Stomach (tissue), 9 donors: Measurements from ENCODE around the gene RUNX1. TPM values are rescaled to one million over a fixed set of nuclear protein-coding genes. Genes with fewer than 3 reads are reported as not detected.

Experiments
- DNase-seq, 2 donors: peaks; one replicate each; pipeline versions ENCODE4 v3.0.0 to v3.0.0-alpha.2; 2013 to 2019
- H3K27ac ChIP-seq, 5 donors: fragments of 200-600 bp in 4 of 5; sonication (generic) in 4 of 5; one replicate each; pipeline ENCODE4 v1.5.1; 2013 to 2019; ENCODE audit warnings: mild to moderate bottlenecking in 1 of 5, moderate library complexity in 1 of 5
- H3K27me3 ChIP-seq, 3 donors: fragments of 200-600 bp; sonication (generic); one replicate each; pipeline ENCODE4 v1.5.1; 2017 to 2019; ENCODE audit warnings: mixed run types in 1 of 3
- H3K36me3 ChIP-seq, 4 donors: fragments of 200-600 bp; sonication (generic); 1 replicate in 3 of 4; 2 replicates in 1 of 4; pipeline ENCODE4 v1.5.1; 2016 to 2019
- H3K4me1 ChIP-seq, 4 donors: fragments of 200-600 bp; sonication (generic); one replicate each; pipeline ENCODE4 v1.5.1; 2016 to 2019
- H3K4me3 ChIP-seq, 4 donors: fragments of 200-600 bp; sonication (generic) in 3 of 4; one replicate each; pipeline ENCODE4 v1.5.1; 2016 to 2019; ENCODE audit warnings: mild to moderate bottlenecking in 1 of 4
- H3K9me3 ChIP-seq, 4 donors: fragments of 200-600 bp; sonication (generic); one replicate each; pipeline ENCODE4 v1.5.1; 2016 to 2019
- EP300 ChIP-seq: sonication (generic); formaldehyde crosslinking; IDR thresholded peaks from one replicate; pipeline ENCODE4 v1.6.1; 2017; ENCODE audit warnings: antibody characterized with exemption
- POLR2A ChIP-seq, 4 donors: fragments of 450-650 bp; IDR thresholded peaks; one replicate each; pipeline ENCODE4 v1.6.1; 2016; ENCODE audit warnings: antibody characterized with exemption in 4 of 4, control low read depth in 2 of 4, mild to moderate bottlenecking in 1 of 4, moderate library complexity in 1 of 4
- POLR2AphosphoS5 ChIP-seq, 3 donors: sonication (generic); formaldehyde crosslinking; IDR thresholded peaks; one replicate each; pipeline ENCODE4 v1.6.1; 2016; ENCODE audit warnings: antibody characterized with exemption in 3 of 3
- WGBS, 5 donors: extraction: QIAGEN DNeasy Blood & Tissue Kit in 3 of 5; methylation state at CpG; one replicate each; pipeline versions ENCODE4 v1.1.5 to v1.1.7; 2013 to 2018; 5-methylcytosine and 5-hydroxymethylcytosine counted together
- intact Hi-C: fragments of 100-400 bp; cut with DNase I; formaldehyde crosslinking; loops from one replicate; pipeline ENCODE4 v1.15.1; 2023; ENCODE audit warnings: low total_unique reads
- polyA plus RNA-seq, 3 donors: library from polyadenylated mRNA; stranded (reverse); fragments of 200-250 nt; gene quantifications; one replicate each; pipeline ENCODE4 v1.2.3, GENCODE V29; 2013
- total RNA-seq, 5 donors: library from RNA; depleted of rRNA; stranded (reverse); fragments of >200 nt; gene quantifications; one replicate each; pipeline versions ENCODE4 v1.1.0 to v1.2.3, GENCODE V29; 2014 to 2016
- TF ChIP-seq, protein P1 (sequence below), 7 experiments: fragments of 450-650 bp in 4 of 7; fragments of 200-600 bp in 3 of 7; sonication (generic) in 3 of 7; IDR thresholded peaks; one replicate each; pipeline ENCODE4 v1.5.1; 2016 to 2019; ENCODE audit warnings: antibody characterized with exemption in 7 of 7, control low read depth in 2 of 7, mild to moderate bottlenecking in 1 of 7
- donor health status: healthy with polysubstance abuse.
- donor health status: Bipolar disorder and iron deficiency.
- donor health status: healthy.

RUNX1 gene
- total and polyA plus RNA-seq, 8 donors = 8.0 to 213 (median 40.0) TPM

DNA sequence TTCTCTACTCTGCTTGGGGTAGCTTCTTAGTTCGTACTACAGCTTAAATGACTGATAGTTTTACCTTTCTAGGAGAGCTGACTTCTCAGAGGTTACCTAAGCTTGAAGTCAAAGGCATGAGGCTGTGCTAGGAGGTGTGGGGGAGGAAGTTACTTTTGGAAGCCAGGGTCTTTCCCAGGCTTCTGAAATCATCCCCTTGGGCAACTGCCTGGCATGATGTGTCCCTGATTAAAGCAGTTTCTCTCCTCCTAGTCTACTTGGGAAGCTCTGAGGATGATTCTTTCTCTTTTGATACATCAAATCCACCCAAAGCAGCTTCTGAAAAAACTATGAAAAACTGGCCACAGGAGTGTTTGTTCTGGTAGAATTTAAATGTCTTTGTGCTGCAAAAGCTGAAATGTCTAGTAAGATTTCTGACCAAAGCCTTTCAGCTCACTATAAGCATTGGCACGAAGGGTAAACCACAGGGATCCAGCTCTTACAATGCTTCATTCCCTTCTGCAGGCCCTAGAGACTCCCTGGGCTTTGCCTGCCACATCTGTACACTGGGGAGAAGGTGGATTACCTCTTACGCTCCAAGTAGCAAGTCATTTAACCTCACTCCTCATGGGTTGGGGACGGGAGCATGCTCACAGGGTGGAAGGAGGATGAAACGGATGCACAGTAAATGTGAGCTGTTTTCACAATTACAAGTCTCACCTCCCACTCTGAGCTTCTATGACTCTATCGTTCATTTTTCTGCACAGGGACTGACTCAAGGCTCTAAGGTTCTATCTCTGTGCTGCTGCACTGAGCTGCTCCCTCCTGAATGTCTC, 59.6 kb downstream of the RUNX1 start:
- H3K4me1 ChIP-seq = peaks cover 0 to 4% (median 0%) of the 10 kb centered on the region in 4 donors
- intact Hi-C loops = loop anchor here (5.0 kb wide), 1 partner anchor 48 kb away; no protein-coding TSS in a partner anchor
- 77 to 86% (median 80%) methylated on average over 6 of the region's 6 CpGs for WGBS, 5 donors
- no peaks in the 10 kb centered on the region for H3K9me3 ChIP-seq
- no peaks in the 10 kb centered on the region for H3K27me3 ChIP-seq
- H3K27ac ChIP-seq = peak overlapping the region in 1 of 5 donors; percentile 3
- DNase-seq = no peak
- no peak overlapping the region for H3K4me3 ChIP-seq
- no peaks in the 10 kb centered on the region for H3K36me3 ChIP-seq
- TF ChIP-seq POLR2A (IDR thresholded peaks at IDR 0.05) (no peak), POLR2AphosphoS5 (IDR thresholded peaks at IDR 0.05) (no peak), EP300 (no peak)
- TF ChIP-seq, protein P1, sequence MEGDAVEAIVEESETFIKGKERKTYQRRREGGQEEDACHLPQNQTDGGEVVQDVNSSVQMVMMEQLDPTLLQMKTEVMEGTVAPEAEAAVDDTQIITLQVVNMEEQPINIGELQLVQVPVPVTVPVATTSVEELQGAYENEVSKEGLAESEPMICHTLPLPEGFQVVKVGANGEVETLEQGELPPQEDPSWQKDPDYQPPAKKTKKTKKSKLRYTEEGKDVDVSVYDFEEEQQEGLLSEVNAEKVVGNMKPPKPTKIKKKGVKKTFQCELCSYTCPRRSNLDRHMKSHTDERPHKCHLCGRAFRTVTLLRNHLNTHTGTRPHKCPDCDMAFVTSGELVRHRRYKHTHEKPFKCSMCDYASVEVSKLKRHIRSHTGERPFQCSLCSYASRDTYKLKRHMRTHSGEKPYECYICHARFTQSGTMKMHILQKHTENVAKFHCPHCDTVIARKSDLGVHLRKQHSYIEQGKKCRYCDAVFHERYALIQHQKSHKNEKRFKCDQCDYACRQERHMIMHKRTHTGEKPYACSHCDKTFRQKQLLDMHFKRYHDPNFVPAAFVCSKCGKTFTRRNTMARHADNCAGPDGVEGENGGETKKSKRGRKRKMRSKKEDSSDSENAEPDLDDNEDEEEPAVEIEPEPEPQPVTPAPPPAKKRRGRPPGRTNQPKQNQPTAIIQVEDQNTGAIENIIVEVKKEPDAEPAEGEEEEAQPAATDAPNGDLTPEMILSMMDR (IDR thresholded peaks at IDR 0.05) = no peak

DNA sequence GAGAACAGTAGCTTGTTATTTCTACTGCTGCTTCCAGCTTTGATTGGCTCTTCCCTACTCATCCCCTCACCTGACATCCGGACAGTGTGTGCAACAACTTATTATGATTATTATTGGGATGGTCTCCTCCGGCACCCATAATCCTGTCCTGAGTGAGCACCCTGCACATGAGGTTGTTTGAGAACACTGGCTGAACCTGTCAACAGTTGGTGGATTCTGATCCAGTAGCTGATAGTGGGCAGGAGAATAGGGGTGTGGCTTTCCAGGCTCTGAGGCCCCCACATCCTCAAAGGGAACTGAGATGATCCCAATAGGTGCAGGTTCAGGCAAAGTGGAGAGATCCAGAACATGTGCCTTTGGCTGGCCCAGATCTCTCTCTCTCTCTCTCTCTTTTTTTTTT, 60.5 kb downstream of the RUNX1 start:
- Histone ChIP-seq H3K36me3 (no peaks in the 10 kb centered on the region), H3K4me1 (peaks cover 0 to 5% (median 2%) of the 10 kb centered on the region in 4 donors), H3K4me3 (no peak overlapping the region), H3K9me3 (no peaks in the 10 kb centered on the region), H3K27me3 (no peaks in the 10 kb centered on the region), H3K27ac (no peak overlapping the region)
- WGBS, 5 donors = 88 to 93% (median 93%) methylated on average over 2 of the region's 2 CpGs
- TF ChIP-seq EP300 (no peak), POLR2A (IDR thresholded peaks at IDR 0.05) (no peak), POLR2AphosphoS5 (IDR thresholded peaks at IDR 0.05) (no peak)
- TF ChIP-seq, protein P1 (IDR thresholded peaks at IDR 0.05) = no peak
- DNase-seq = no peak
- intact Hi-C loops = no loop called here

DNA sequence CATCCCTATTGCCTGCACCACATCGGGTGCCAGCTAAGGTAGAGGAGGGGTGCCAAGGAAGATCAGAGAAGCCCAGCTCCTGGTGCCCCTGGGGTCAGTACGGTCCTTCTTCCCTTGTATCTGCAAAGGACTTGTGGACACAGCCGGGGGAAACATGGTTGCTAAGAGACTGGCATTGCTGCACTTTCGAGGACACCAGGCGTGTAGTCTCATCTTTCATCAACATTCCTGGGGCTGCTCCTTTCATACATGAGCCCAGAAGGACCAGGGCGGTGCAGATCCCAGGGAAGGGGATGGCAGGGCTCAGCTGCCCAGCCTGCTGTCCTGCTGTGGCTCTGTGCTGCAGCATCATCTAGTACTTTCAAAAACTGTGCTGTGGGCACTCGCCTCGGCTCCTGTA, 61.0 kb downstream of the RUNX1 start:
- intact Hi-C loops = no loop called here
- Histone ChIP-seq H3K9me3 (no peaks in the 10 kb centered on the region), H3K4me1 (peaks cover 0 to 10% (median 2%) of the 10 kb centered on the region in 4 donors), H3K27me3 (no peaks in the 10 kb centered on the region), H3K4me3 (no peak overlapping the region), H3K27ac (peak overlapping the region in 1 of 5 donors; percentile 57), H3K36me3 (no peaks in the 10 kb centered on the region)
- DNase-seq = no peak
- TF ChIP-seq, protein P1 (IDR thresholded peaks at IDR 0.05) = no peak
- TF ChIP-seq EP300 (no peak), POLR2A (IDR thresholded peaks at IDR 0.05) (no peak), POLR2AphosphoS5 (IDR thresholded peaks at IDR 0.05) (no peak)
- WGBS, 5 donors = 81 to 89% (median 84%) methylated on average over 8 of the region's 8 CpGs

DNA sequence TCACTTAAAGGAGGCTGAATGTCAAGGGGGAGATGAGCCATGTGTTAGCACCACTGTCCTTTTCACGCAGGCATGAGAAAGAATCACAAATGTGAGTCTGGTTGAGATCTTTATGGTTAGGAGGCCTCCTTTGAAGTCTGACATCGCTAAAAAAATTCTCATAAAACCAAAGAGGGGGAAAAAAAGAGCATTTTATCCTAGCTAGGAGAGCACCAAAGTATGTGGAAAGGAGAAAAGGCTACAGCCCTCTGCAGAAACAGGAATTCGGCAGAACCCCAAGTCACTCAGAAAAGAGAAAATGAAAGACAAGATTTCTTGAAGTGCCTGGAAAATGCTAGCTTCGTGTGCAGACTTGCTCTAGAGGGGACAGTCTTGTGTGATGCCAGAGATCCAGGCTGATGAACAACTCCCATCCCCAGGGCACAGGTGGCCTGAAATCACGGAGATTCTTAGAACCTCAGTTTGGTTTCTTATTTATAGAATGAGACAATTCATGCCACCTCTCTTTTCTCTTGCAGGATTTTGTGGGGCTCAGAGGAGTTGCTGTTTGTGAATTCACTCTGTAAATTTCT, 61.5 kb downstream of the RUNX1 start:
- TF ChIP-seq, protein P1 (IDR thresholded peaks at IDR 0.05) = no peak
- TF ChIP-seq POLR2AphosphoS5 (IDR thresholded peaks at IDR 0.05) = no peak
- no peak for TF ChIP-seq POLR2A (IDR thresholded peaks at IDR 0.05)
- no peak for TF ChIP-seq EP300
- H3K4me3 ChIP-seq = no peak overlapping the region

More for the DNA sequence above, 61.5 kb downstream of the RUNX1 start:
- no peaks in the 10 kb centered on the region for H3K36me3 ChIP-seq
- DNase-seq = no peak
- no peaks in the 10 kb centered on the region for H3K9me3 ChIP-seq
- intact Hi-C loops = no loop called here
- H3K27ac ChIP-seq = peak overlapping the region in 2 of 5 donors; percentile 42 to 57
- H3K4me1 ChIP-seq = peaks cover 0 to 16% (median 2%) of the 10 kb centered on the region in 4 donors
- no peaks in the 10 kb centered on the region for H3K27me3 ChIP-seq
- 55 to 64% (median 61%) methylated on average over 5 of the region's 5 CpGs for WGBS, 5 donors
